ENCODE results near the gene TRIM59.

The TRIM59 gene

GRCh38 chr3:160399125-160400029 lies 50.2 kb downstream of the TRIM59 start, which contains the start of the genes IFT80 and SMC4:
Gene IFT80 (minus strand): TSS chr3:160399225. CDS start chr3:160384600, 14,625 bp downstream.
Gene SMC4 (plus strand): TSS chr3:160399650. CDS start chr3:160400827, 1,177 bp downstream.
- 0% methylated on average over 63 of the region's 63 CpGs for WGBS, 2 experiments
- no peaks in the 10 kb centered on the region for H3K27me3 ChIP-seq (ENCODE audit: control insufficient read depth, insufficient read depth, low read length, poor library complexity, severe bottlenecking)
- no peaks in the 10 kb centered on the region for H3K9me3 ChIP-seq (ENCODE audit: control insufficient read depth, low read length)
- peak within 1 kb of the TSS; percentile 90 for H3K4me3 ChIP-seq (ENCODE audit: insufficient read depth, low read depth, low read length)
- H3K4me1 ChIP-seq (ENCODE audit: control insufficient read depth, insufficient read depth, low read length) = peaks cover 3% of the 10 kb centered on the region
- H3K36me3 ChIP-seq (ENCODE audit: control insufficient read depth, insufficient read depth, low read length) = no peaks in the 10 kb centered on the region
- H3K27ac ChIP-seq (ENCODE audit: insufficient read depth, low read depth, low read length, poor library complexity, severe bottlenecking) = peak within 1 kb of the TSS; percentile 88

DNA sequence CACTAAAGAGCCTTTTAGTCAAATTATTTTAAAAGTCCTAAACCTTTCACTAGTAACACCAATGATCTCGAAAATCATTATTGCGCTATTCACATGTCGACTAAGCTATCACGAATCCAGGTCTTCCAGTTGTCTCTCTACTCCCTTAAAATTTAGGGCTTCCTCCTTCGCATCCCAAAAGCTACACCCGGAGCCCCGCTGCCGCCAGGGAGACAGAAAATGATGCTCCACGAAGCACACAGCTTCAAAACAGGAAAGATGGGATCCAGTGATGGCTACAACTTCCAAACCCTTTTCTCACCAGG lies 50.8 kb downstream of the TRIM59 start:
- Histone ChIP-seq H3K27me3 (ENCODE audit: control insufficient read depth, insufficient read depth, low read length, poor library complexity, severe bottlenecking) (no peaks in the 10 kb centered on the region), H3K9me3 (ENCODE audit: control insufficient read depth, low read length) (no peaks in the 10 kb centered on the region), H3K27ac (ENCODE audit: insufficient read depth, low read depth, low read length, poor library complexity, severe bottlenecking) (no peak overlapping the region), H3K4me1 (ENCODE audit: control insufficient read depth, insufficient read depth, low read length) (peaks cover under 1% of the 10 kb centered on the region), H3K4me3 (ENCODE audit: insufficient read depth, low read depth, low read length) (peak overlapping the region; percentile 90), H3K36me3 (ENCODE audit: control insufficient read depth, insufficient read depth, low read length) (no peaks in the 10 kb centered on the region)
- WGBS, 2 experiments = 0% methylated on average over 9 of the region's 9 CpGs

DNA sequence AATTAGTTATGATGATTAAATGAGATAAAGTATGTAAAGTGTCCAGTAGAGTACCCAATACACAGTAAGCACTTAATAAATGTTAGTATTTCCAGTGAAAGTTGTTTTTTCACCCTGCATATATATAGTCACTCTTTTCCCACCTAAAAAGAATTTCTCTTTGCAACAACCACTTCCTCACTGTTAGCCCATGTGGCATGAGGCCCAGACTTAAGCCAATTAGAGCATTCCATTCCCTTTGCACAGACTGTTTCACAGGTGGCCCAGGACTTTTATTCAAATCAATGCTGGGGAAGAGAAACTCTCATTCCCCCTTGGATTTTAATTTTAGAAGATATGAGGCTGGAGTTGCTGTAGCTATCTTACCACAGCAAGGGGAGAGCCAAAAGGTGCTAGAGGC lies 54.3 kb downstream of the TRIM59 start:
- H3K36me3 ChIP-seq (ENCODE audit: control insufficient read depth, insufficient read depth, low read length) = no peaks in the 10 kb centered on the region
- no peaks in the 10 kb centered on the region for H3K9me3 ChIP-seq (ENCODE audit: control insufficient read depth, low read length)
- no peak overlapping the region for H3K4me3 ChIP-seq (ENCODE audit: insufficient read depth, low read depth, low read length)
- H3K4me1 ChIP-seq (ENCODE audit: control insufficient read depth, insufficient read depth, low read length) = no peaks in the 10 kb centered on the region
- no peak overlapping the region for H3K27ac ChIP-seq (ENCODE audit: insufficient read depth, low read depth, low read length, poor library complexity, severe bottlenecking)
- no peaks in the 10 kb centered on the region for H3K27me3 ChIP-seq (ENCODE audit: control insufficient read depth, insufficient read depth, low read length, poor library complexity, severe bottlenecking)

- Histone ChIP-seq H3K36me3 (ENCODE audit: control insufficient read depth, insufficient read depth, low read length) (no peaks in the 10 kb centered on the region), H3K27me3 (ENCODE audit: control insufficient read depth, insufficient read depth, low read length, poor library complexity, severe bottlenecking) (no peaks in the 10 kb centered on the region), H3K4me1 (ENCODE audit: control insufficient read depth, insufficient read depth, low read length) (no peaks in the 10 kb centered on the region), H3K27ac (ENCODE audit: insufficient read depth, low read depth, low read length, poor library complexity, severe bottlenecking) (no peak overlapping the region), H3K4me3 (ENCODE audit: insufficient read depth, low read depth, low read length) (no peak overlapping the region), H3K9me3 (ENCODE audit: control insufficient read depth, low read length) (no peaks in the 10 kb centered on the region)
- 93 to 95% methylated on average over 3 of the region's 3 CpGs for WGBS, 2 experiments
Measured at GRCh38 chr3:160394009-160394392, 55.6 kb downstream of the TRIM59 start.

GRCh38 chr3:160393346-160394008 lies 56.1 kb downstream of the TRIM59 start:
- H3K27ac ChIP-seq (ENCODE audit: insufficient read depth, low read depth, low read length, poor library complexity, severe bottlenecking) = no peak overlapping the region
- H3K4me3 ChIP-seq (ENCODE audit: insufficient read depth, low read depth, low read length) = no peak overlapping the region
- no peaks in the 10 kb centered on the region for H3K27me3 ChIP-seq (ENCODE audit: control insufficient read depth, insufficient read depth, low read length, poor library complexity, severe bottlenecking)
- no peaks in the 10 kb centered on the region for H3K4me1 ChIP-seq (ENCODE audit: control insufficient read depth, insufficient read depth, low read length)
- H3K9me3 ChIP-seq (ENCODE audit: control insufficient read depth, low read length) = no peaks in the 10 kb centered on the region
- 97 to 100% methylated on average over 1 to 2 of the region's 2 CpGs for WGBS, 2 experiments
- H3K36me3 ChIP-seq (ENCODE audit: control insufficient read depth, insufficient read depth, low read length) = no peaks in the 10 kb centered on the region

DNA sequence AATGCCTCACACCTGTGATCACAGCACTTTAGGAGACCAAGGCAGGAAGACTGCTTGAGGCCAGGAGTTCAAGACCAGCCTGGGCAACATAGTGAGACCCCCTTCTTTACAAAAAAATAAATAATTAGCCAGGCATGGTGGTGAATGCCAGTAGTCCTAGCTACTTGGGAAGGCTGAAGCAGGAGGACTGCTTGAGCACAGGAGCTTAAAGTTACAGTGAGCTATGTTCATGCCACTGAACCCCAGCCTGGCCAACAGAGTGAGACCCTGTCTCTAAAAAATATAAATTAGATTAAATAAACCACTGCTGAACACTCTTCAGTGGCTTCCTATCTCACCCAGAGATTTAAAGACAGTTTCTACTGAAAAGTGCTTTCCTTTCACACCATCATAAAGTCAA lies 56.8 kb downstream of the TRIM59 start:
- Histone ChIP-seq H3K27me3 (ENCODE audit: control insufficient read depth, insufficient read depth, low read length, poor library complexity, severe bottlenecking) (no peaks in the 10 kb centered on the region), H3K4me1 (ENCODE audit: control insufficient read depth, insufficient read depth, low read length) (no peaks in the 10 kb centered on the region), H3K27ac (ENCODE audit: insufficient read depth, low read depth, low read length, poor library complexity, severe bottlenecking) (no peak overlapping the region), H3K9me3 (ENCODE audit: control insufficient read depth, low read length) (no peaks in the 10 kb centered on the region), H3K36me3 (ENCODE audit: control insufficient read depth, insufficient read depth, low read length) (no peaks in the 10 kb centered on the region), H3K4me3 (ENCODE audit: insufficient read depth, low read depth, low read length) (no peak overlapping the region)

DNA sequence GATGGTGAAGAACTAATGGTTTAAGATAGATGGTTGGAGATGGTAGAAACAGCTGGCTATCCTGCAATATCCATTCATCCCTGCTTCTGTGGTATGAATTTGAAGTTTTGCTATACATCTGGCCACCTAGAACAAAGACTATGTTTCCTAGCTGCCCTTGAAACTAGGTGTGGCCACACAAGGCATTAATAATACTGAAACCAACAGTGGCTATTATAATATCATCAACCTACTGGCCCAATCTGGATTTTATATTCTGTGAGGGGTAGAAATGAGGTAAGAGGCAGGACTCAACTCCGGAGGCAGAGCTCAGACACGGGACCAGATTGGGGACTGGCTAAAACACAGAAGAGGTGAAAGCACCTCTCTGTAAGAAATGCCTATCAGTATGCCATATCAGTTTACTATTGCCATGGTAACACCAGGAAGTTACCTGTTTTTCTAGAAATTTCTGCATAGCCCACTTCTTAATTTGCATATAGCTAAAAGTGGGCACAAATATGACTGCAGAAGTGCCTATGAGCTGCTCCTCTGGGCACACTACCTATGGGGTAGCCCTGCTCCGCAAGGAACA lies 58.9 kb downstream of the TRIM59 start:
- no peak overlapping the region for H3K4me3 ChIP-seq (ENCODE audit: insufficient read depth, low read depth, low read length)
- WGBS, 2 experiments = 94 to 97% methylated on average over 3 of the region's 3 CpGs
- H3K36me3 ChIP-seq (ENCODE audit: control insufficient read depth, insufficient read depth, low read length) = no peaks in the 10 kb centered on the region
- no peaks in the 10 kb centered on the region for H3K4me1 ChIP-seq (ENCODE audit: control insufficient read depth, insufficient read depth, low read length)
- H3K9me3 ChIP-seq (ENCODE audit: control insufficient read depth, low read length) = no peaks in the 10 kb centered on the region
- H3K27me3 ChIP-seq (ENCODE audit: control insufficient read depth, insufficient read depth, low read length, poor library complexity, severe bottlenecking) = no peaks in the 10 kb centered on the region
- H3K27ac ChIP-seq (ENCODE audit: insufficient read depth, low read depth, low read length, poor library complexity, severe bottlenecking) = no peak overlapping the region

All from ectodermal cell (in vitro differentiated cells).